ENCODE data around the gene ANAPC4. TPM values are rescaled to one million over a fixed set of nuclear protein-coding genes. Genes with fewer than 3 reads are reported as not detected.
"Not testable (repeated sequence)": the region's sequence is repeated elsewhere in the genome, so short reads cannot be mapped to it uniquely, and the experiment has no call there.

The ANAPC4 gene
- total and polyA plus RNA-seq, 2 of the 13 experiments (the other 11 are each of a cell fraction or from before 2014, with no cell fraction given): 14.5 to 30.2 TPM

- peak; percentile 55; the same call in 1 of the 2 replicates for TF ChIP-seq ZNF816 (CRISPR knock-in tag; IDR thresholded peaks at IDR 0.05; ENCODE audit: borderline replicate concordance)
- TF ChIP-seq ZNF580 (CRISPR knock-in tag; IDR thresholded peaks at IDR 0.05; ENCODE audit: borderline replicate concordance, low read depth): no peak
- TF ChIP-seq TGIF2 (CRISPR knock-in tag; IDR thresholded peaks at IDR 0.05): peak; percentile 67
- no peak for TF ChIP-seq HIVEP1 (CRISPR knock-in tag; IDR thresholded peaks at IDR 0.05)
- TF ChIP-seq GMEB1 (CRISPR knock-in tag; IDR thresholded peaks at IDR 0.05; ENCODE audit: borderline replicate concordance): peak; percentile 80
- no peak for TF ChIP-seq NFIC (IDR thresholded peaks at IDR 0.05; ENCODE audit: low read length)
Measured at GRCh38 chr4:25376754-25377571, at the start of gene ANAPC4 (continued).

GRCh38 chr4:25328463-25328862 lies 48.6 kb upstream of the ANAPC4 start:
- H3K9ac ChIP-seq (ENCODE audit: insufficient read depth, low read depth, low read length); H3K4me3 ChIP-seq (replicated peaks in 1 of 3; ENCODE audit: insufficient read depth in 1 of 3, low read depth in 2 of 3, low read length in 3 of 3); H3K27me3 ChIP-seq (ENCODE audit: control insufficient read depth in 1 of 2, insufficient read depth in 2 of 2, low read length in 2 of 2); H3K4me2 ChIP-seq (ENCODE audit: low read depth, low read length); H3K36me3 ChIP-seq (replicated peaks in 1 of 2; ENCODE audit: control insufficient read depth in 1 of 2, insufficient read depth in 2 of 2, low read length in 2 of 2); intact Hi-C loops (cut with micrococcal nuclease; ENCODE audit: unreplicated experiment); POLR2A ChIA-PET; in situ Hi-C loops (cut with HindIII; ENCODE audit: extremely low pct_ligation_motif_present, low pct_unique_long_range_greater_than_20kb); BruUV-seq (replicated peaks); CTCF ChIA-PET (ENCODE audit: low intra/inter-chr PET ratio, low total read pairs); H3K79me2 ChIP-seq (ENCODE audit: insufficient read depth, low read length); FAIRE-seq; DNase-seq (ENCODE audit: low spot score); H2AFZ ChIP-seq (ENCODE audit: low read length); H4K20me1 ChIP-seq (ENCODE audit: insufficient read depth, low read length); H3K9me3 ChIP-seq (ENCODE audit: low read length): not testable (repeated sequence)
- peak overlapping the region; percentile 11 for H3K27ac ChIP-seq (ENCODE audit: extremely low read length, insufficient read depth, low read length)
- H3K4me1 ChIP-seq (ENCODE audit: insufficient read depth, low read length): peaks cover 24% of the 10 kb centered on the region
- WGBS (ENCODE audit: low lambda C conversion rate): 75% methylated on average over 3 of the region's 3 CpGs
- peak; percentile 75 for ATAC-seq
- TF ChIP-seq NR2F1 (CRISPR knock-in tag; IDR thresholded peaks at IDR 0.05) (peak in 1 of 2 experiments; percentile 36; a peak in 1 of 4 replicates), NR2C2 (CRISPR knock-in tag; IDR thresholded peaks at IDR 0.05; ENCODE audit: borderline replicate concordance) (peak; percentile 66), ARID5B (CRISPR knock-in tag; IDR thresholded peaks at IDR 0.05) (0 out of 2 replicates have a peak, but pooled peaks have one; percentile 22), ZNF687 (CRISPR knock-in tag; IDR thresholded peaks at IDR 0.05) (0 out of 2 replicates have a peak, but pooled peaks have one; percentile 11), ZNF292 (CRISPR knock-in tag; IDR thresholded peaks at IDR 0.05; ENCODE audit: borderline replicate concordance, low read depth) (0 out of 2 replicates have a peak, but pooled peaks have one; percentile 36)
